AG04450 (cell line): ENCODE data around the gene PGS1. TPM values are rescaled to one million over a fixed set of nuclear protein-coding genes. Genes with fewer than 3 reads are reported as not detected.

Experiments used
- CTCF ChIA-PET: fragments of 300-600, 350-600 bp; formaldehyde crosslinking; extraction: SDS; loops from one replicate; lab custom pipeline; 2022; ENCODE audit warnings: antibody characterized with exemption, inconsistent platforms; lab: Charles Lee
- POLR2A ChIA-PET: fragments of 350-600 bp; formaldehyde crosslinking; extraction: SDS; loops from one replicate; lab custom pipeline; 2021; ENCODE audit warnings: antibody characterized with exemption, inconsistent platforms; lab: Yijun Ruan, JAX
- DNase-seq: peaks from one replicate; pipeline ENCODE4 v3.0.0-alpha.2; 2011; ENCODE audit warnings: low read depth, low spot score
- H3K27ac ChIP-seq: one replicate; pipeline ENCODE4 v1.5.1; 2012; ENCODE audit warnings: low read depth, low read length, control low read depth
- H3K27me3 ChIP-seq: one replicate; pipeline ENCODE4 v1.6.0; 2012; ENCODE audit warnings: low read length; ENCODE audit not compliant: control insufficient read depth, insufficient read depth
- H3K4me3 ChIP-seq: 2 replicates; pipeline ENCODE4 v1.5.1; 2011; ENCODE audit warnings: mild to moderate bottlenecking, low read depth, low read length, control low read depth
- H3K9me3 ChIP-seq: 2 replicates; pipeline ENCODE4 v1.5.1; 2012; ENCODE audit warnings: low read length; ENCODE audit not compliant: control insufficient read depth, insufficient read depth
- polyA plus RNA-seq: library from polyadenylated mRNA; depleted of rRNA; stranded (reverse); fragments of >200 nt; gene quantifications from 2 replicates; pipeline ENCODE4 v1.2.3, GENCODE V29; 2011
- TF ChIP-seq, protein P1 (sequence below): IDR thresholded peaks from 2 replicates; pipeline ENCODE4 v1.5.1; 2011; ENCODE audit warnings: low read depth, low read length, control low read depth, inconsistent platforms

The PGS1 gene
- polyA plus RNA-seq, 1 experiment = 31.0 TPM

DNA sequence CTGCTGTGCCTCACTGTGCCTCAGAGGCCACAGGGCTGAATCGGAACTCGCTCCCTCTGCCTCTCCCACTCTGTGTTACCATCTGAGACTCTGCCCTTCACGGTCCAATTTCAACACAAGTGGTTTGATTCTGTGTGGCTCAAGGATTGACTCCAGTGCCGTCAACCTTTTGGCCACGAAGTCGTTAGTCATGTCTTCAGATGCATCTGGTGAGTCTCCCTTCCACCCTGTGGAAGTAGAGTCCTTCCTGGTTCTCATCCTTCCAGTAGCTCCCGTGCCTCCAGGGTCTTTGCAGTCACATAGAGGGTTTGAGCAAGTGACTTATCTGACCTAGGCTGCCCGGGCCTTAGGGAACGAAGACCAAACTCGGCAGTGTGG lies 51.2 kb downstream of the PGS1 start:
- Histone ChIP-seq H3K27me3 (no peaks in the 10 kb centered on the region), H3K4me3 (no peak overlapping the region), H3K9me3 (no peaks in the 10 kb centered on the region; the same call in 1 of the 2 replicates), H3K27ac (no peak overlapping the region)
- TF ChIP-seq, protein P1, sequence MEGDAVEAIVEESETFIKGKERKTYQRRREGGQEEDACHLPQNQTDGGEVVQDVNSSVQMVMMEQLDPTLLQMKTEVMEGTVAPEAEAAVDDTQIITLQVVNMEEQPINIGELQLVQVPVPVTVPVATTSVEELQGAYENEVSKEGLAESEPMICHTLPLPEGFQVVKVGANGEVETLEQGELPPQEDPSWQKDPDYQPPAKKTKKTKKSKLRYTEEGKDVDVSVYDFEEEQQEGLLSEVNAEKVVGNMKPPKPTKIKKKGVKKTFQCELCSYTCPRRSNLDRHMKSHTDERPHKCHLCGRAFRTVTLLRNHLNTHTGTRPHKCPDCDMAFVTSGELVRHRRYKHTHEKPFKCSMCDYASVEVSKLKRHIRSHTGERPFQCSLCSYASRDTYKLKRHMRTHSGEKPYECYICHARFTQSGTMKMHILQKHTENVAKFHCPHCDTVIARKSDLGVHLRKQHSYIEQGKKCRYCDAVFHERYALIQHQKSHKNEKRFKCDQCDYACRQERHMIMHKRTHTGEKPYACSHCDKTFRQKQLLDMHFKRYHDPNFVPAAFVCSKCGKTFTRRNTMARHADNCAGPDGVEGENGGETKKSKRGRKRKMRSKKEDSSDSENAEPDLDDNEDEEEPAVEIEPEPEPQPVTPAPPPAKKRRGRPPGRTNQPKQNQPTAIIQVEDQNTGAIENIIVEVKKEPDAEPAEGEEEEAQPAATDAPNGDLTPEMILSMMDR = no peak
- ChIA-PET CTCF (no interaction called here), POLR2A (no interaction called here)
- no peak for DNase-seq

DNA sequence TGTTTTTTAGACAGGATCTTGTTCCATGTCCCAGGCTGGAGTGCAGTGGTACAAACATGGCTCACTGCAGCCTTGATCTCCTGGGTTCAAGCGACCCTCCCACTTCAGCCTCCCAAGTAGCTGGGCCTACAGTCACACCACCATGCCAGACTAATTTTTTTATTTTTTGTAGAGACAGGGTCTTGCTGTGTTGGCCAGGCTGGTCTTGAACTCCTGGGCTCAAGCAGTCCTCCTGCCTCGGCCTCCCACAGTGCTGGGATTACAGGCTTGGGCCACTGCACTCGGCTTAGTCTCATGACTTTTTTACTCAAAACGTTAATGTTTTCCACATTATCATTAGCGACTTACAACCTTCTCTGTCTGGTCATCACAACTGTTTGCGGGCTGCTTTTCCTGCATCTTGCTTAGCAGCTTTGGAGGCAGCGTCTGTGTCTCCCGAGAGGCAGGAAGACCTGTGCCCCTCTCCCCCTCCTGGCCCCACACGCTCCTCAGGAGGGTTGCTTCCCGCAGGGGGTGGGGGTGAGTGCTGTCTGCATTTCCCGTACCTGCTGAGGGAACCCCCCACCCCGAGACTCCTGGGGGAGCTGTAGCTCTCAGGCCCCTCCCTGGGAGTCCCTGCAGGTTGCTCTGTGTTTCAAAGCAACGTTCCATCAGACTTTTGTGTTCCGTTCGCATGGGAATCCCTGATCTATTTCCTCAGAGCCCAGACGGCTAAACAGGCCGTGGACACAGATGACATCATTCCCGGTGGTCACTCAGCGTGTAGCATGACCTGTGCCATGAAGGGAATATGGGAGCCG lies 52.6 kb downstream of the PGS1 start:
- Histone ChIP-seq H3K9me3 (no peaks in the 10 kb centered on the region; the same call in 1 of the 2 replicates), H3K4me3 (no peak overlapping the region), H3K27ac (no peak overlapping the region), H3K27me3 (no peaks in the 10 kb centered on the region)
- no peak for DNase-seq
- POLR2A ChIA-PET = no interaction called here
- CTCF ChIA-PET = interaction anchor here (1.1 kb wide), 1 partner anchor 9 kb away, joined by 3 read pairs; no protein-coding TSS in a partner anchor
- TF ChIP-seq, protein P1 = no peak

DNA sequence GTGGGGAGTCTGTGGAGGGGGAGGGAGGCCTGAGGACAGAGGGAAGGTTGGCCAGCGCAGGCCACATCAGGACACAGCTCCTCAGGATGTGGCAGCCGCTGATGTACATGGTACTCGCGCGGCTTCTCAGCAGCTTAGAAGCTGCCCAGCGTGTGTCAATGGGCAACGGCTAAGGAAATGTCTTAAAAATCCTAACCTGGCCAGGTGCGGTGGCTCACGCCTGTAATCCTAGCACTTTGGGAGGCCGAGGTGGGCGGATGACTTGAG lies 53.2 kb downstream of the PGS1 start:
- POLR2A ChIA-PET = no interaction called here
- no peak overlapping the region for H3K4me3 ChIP-seq
- TF ChIP-seq, protein P1 = no peak
- CTCF ChIA-PET = no interaction called here
- no peak for DNase-seq
- H3K27ac ChIP-seq = no peak overlapping the region
- no peaks in the 10 kb centered on the region for H3K9me3 ChIP-seq
- H3K27me3 ChIP-seq = no peaks in the 10 kb centered on the region

DNA sequence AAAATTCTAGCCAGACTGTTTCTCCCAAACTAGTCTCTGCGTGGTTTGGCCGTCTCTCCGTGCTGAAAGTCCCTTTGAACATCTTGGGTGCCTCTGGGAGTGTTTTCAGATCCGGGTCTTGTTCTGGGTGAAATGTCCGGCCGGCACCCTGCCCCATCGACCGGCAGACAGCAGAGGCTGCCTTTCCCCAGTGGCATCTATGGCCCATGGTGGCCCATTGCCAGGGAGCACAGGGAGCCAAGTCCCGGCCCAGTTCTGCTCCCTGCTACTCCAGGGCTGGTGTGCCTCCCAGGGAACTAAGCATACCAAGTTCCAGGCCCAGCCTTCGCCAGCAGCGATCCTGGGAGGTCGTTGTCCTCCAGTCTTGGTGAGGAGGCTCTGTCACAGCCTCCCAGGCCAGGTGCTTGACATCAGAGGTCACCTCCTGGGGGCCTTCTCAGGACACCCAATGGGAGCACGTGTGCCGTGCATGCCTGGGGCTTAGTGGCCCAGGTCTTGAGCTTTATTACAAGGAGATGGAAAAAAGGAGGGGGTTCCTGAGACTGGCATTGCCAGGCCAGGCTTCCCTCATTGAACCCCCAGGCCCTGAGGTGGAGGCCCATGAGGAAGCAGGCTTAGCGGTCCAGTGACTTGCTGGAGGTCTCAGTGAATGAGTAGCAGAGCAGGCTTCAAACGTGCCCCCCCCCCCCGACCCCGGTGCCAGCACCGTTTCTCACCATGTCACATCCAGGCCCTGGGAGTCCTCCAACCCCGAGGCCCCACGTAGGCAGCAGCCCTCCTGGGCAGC lies 54.0 kb downstream of the PGS1 start:
- Histone ChIP-seq H3K27ac (no peak overlapping the region), H3K27me3 (no peaks in the 10 kb centered on the region), H3K9me3 (no peaks in the 10 kb centered on the region; the same call in 1 of the 2 replicates), H3K4me3 (no peak overlapping the region)
- TF ChIP-seq, protein P1 = no peak
- ChIA-PET POLR2A (no interaction called here), CTCF (interaction anchor here (0.7 to 0.9 kb wide), 2 partner anchors 10 to 12 kb away, joined by 3 to 4 read pairs; no protein-coding TSS in a partner anchor)
- no peak for DNase-seq
